NCI-H82 (cell line): ENCODE measurements around the gene ANKMY2.
A peak's percentile ranks its signal among the peaks of the same experiment; 100 is the strongest.

ENCODE experiments used
- DNase-seq: peaks from one replicate; lab custom pipeline; 2025; lab: John Stamatoyannopoulos, UW

The ANKMY2 gene

GRCh38 chr7:16659854-16660497 lies 14.4 kb upstream of the ANKMY2 start:
- DNase-seq = peak; percentile 5

GRCh38 chr7:16657656-16658279 lies 12.2 kb upstream of the ANKMY2 start:
- peak; percentile 82 for DNase-seq

- no peak for DNase-seq
Measured at GRCh38 chr7:16656141-16656540, 10.6 kb upstream of the ANKMY2 start.

- DNase-seq = no peak
Measured at GRCh38 chr7:16655394-16655793, 9.8 kb upstream of the ANKMY2 start.

- no peak for DNase-seq
Measured at GRCh38 chr7:16652888-16653287, 7.3 kb upstream of the ANKMY2 start.

- DNase-seq = no peak
Measured at GRCh38 chr7:16652240-16652583, 6.7 kb upstream of the ANKMY2 start.

- DNase-seq = peak; percentile 54
Measured at GRCh38 chr7:16651396-16652239, 6.1 kb upstream of the ANKMY2 start.

GRCh38 chr7:16650266-16650665 lies 4.7 kb upstream of the ANKMY2 start:
- no peak for DNase-seq

- no peak for DNase-seq
Measured at GRCh38 chr7:16649196-16649595, 3.6 kb upstream of the ANKMY2 start.

- peak; percentile 6 for DNase-seq
Measured at GRCh38 chr7:16648551-16648950, 3.0 kb upstream of the ANKMY2 start.

- peak; percentile 7 for DNase-seq
Measured at GRCh38 chr7:16647435-16647960, 1.9 kb upstream of the ANKMY2 start.

- DNase-seq = peak; percentile 80
Measured at GRCh38 chr7:16646472-16647072, 1.0 kb upstream of the ANKMY2 start.

GRCh38 chr7:16644636-16645592 lies 640 bp downstream of the ANKMY2 start:
- DNase-seq = peak; percentile 73

- no peak for DNase-seq
Measured at GRCh38 chr7:16644157-16644556, 1.4 kb downstream of the ANKMY2 start.

GRCh38 chr7:16638282-16639280 lies 7.0 kb downstream of the ANKMY2 start:
- DNase-seq = no peak

GRCh38 chr7:16637379-16637778 lies 8.2 kb downstream of the ANKMY2 start:
- no peak for DNase-seq

- DNase-seq = no peak
Measured at GRCh38 chr7:16636555-16637101, 8.9 kb downstream of the ANKMY2 start.

- no peak for DNase-seq
Measured at GRCh38 chr7:16634271-16634738, 11.2 kb downstream of the ANKMY2 start.

- DNase-seq = no peak
Measured at GRCh38 chr7:16630654-16631053, 14.9 kb downstream of the ANKMY2 start.

GRCh38 chr7:16627236-16627635 lies 18.3 kb downstream of the ANKMY2 start:
- DNase-seq = no peak
